ENCODE data around the gene NFE2L1.
"Not testable (repeated sequence)": the region's sequence is repeated elsewhere in the genome, so short reads cannot be mapped to it uniquely, and the experiment has no call there.

Gene NFE2L1

GRCh38 chr17:48028736-48029135 lies 19.4 kb upstream of the NFE2L1 start:
- Mint-ChIP-seq H3K4me1 (ENCODE audit: low read depth) (peaks cover 26% of the 10 kb centered on the region), H3K4me3 (no peak overlapping the region), H3K36me3 (ENCODE audit: low read depth) (no peaks in the 10 kb centered on the region), H3K27me3 (peaks cover 56% of the 10 kb centered on the region), H3K9me3 (no peaks in the 10 kb centered on the region), H3K27ac (no peak overlapping the region)
- DNase-seq = no peak

DNA sequence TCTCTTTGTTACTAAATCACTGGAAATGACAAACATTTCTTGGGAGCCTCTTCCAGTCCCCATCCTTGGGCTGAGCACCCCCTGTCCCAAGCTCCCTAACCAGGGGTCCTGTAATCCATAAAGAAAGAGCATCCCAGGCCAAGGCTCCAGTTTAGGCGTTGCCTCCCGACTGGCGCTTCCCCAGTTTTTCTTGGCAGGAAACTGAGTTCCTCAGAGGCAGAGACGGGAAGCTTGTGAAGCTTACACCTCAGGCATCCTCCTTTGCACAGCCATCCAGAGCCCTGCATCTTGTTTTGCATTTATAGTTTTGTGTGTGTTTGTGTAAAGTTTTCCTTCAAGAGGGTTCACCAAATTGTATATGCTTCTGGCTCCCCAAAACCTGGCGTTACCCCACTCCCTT lies 17.6 kb upstream of the NFE2L1 start:
- no peak for DNase-seq
- no peaks in the 10 kb centered on the region for H3K9me3 Mint-ChIP-seq
- peaks cover 50% of the 10 kb centered on the region for H3K27me3 Mint-ChIP-seq
- H3K36me3 Mint-ChIP-seq (ENCODE audit: low read depth) = no peaks in the 10 kb centered on the region
- no peak overlapping the region for H3K4me3 Mint-ChIP-seq
- no peak overlapping the region for H3K27ac Mint-ChIP-seq
- peaks cover 13% of the 10 kb centered on the region for H3K4me1 Mint-ChIP-seq (ENCODE audit: low read depth)

- Mint-ChIP-seq H3K4me1 (ENCODE audit: low read depth) (peaks cover 3% of the 10 kb centered on the region), H3K9me3 (no peaks in the 10 kb centered on the region), H3K4me3 (no peak overlapping the region), H3K27me3 (peaks cover 47% of the 10 kb centered on the region), H3K36me3 (ENCODE audit: low read depth) (no peaks in the 10 kb centered on the region), H3K27ac (no peak overlapping the region)
- no peak for DNase-seq
These were observed 16.2 kb upstream of the NFE2L1 start for GRCh38 chr17:48031966-48032365.

DNA sequence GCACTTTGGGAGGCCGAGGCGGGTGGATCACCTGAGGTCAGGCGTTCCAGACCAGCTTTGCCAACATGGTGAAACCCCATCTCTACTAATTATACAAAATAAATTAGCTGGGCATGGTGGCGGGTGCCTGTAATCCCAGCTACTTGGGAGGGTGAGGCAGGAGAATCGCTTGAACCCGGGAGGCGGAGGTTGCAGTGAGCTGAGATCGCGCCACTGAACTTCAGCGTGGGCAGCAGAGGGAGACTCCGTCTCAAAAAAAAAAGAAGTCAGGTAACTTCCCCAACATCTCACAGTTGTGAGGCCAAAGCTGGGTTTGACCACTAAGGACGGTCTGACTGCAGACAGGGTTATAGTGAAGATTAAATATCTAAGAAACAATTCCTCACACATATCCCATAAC lies 13.4 kb upstream of the NFE2L1 start:
- Mint-ChIP-seq H3K4me1 (ENCODE audit: low read depth) (peaks cover 11% of the 10 kb centered on the region), H3K27me3 (peaks cover 61% of the 10 kb centered on the region)
- H3K27ac Mint-ChIP-seq; DNase-seq; H3K9me3 Mint-ChIP-seq; H3K4me3 Mint-ChIP-seq; H3K36me3 Mint-ChIP-seq (ENCODE audit: low read depth): not testable (repeated sequence)

DNA sequence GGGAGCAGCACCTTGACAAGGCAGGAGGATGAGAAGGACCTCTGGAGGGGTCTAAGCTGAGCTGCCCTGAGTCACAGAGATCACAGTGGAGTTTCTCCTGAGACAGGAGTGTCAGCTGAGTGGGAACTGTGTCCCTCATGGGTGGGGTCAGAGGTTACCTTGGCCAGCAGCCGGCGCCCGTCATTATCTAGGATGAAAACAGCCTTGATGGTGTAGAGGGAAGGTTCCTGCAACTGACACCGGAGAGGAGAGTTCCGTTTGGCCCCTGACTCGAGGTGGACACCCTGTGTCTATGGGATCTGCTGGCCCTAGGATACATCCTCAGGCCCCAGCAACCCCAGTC lies 11.5 kb upstream of the NFE2L1 start:
- Mint-ChIP-seq H3K4me1 (ENCODE audit: low read depth) (peaks cover 11% of the 10 kb centered on the region), H3K27ac (no peak overlapping the region), H3K36me3 (ENCODE audit: low read depth) (no peaks in the 10 kb centered on the region), H3K9me3 (no peaks in the 10 kb centered on the region), H3K4me3 (peak overlapping the region; percentile 80), H3K27me3 (peaks cover 53% of the 10 kb centered on the region)
- DNase-seq = no peak

DNA sequence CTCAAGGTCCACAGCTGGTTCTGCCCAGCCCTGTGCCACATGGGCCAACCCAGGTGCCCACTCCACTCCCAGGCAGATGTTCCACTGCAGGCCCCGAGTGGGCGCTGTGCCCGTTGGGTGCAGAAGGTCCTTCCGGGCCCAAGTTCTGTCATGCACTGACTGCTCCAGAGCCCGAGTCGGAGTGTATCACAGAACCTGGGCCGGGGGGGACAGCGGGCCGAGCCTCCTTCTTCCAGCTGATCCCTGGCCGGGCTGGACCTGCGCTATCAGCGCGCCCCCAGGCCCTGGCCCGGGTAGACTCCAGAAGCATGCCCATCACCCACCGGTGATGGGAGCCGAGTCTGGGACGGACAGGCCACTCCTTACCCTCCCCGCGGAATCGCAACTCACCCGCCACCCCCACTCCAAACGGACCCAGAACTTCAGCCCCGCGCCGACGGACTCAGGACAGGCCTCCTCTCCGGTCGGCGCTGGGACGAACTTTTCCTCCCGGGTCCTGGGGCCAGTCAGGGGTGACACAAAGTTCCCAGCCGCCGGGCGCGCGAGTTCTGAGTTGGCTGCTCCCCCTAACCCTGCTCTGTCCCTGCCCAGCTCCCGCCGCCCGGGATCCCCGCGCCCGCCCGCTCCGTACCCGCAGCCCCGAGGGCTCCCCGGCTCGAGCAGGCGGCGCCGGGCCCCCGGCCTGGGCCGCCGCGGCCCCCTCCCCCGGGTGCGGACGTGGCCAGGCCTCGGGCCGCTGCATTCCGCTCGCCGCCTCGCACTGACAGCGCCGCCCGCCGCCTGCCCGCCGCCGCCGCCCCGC lies 10.9 kb upstream of the NFE2L1 start, which contains the start of gene COPZ2:
Gene COPZ2, minus strand, starts transcription at position 762 of the 802 bp plus-strand sequence. Its CDS starts 20 bp downstream, at position 742.
- peaks cover 50% of the 10 kb centered on the region for H3K27me3 Mint-ChIP-seq

GRCh38 chr17:48037838-48038323 lies 10.3 kb upstream of the NFE2L1 start:
- no peaks in the 10 kb centered on the region for H3K9me3 Mint-ChIP-seq

More for the DNA sequence above, 10.9 kb upstream of the NFE2L1 start, which contains the start of gene COPZ2:
- Mint-ChIP-seq H3K4me3 (peak within 1 kb of the TSS; percentile 80), H3K27ac (peak within 1 kb of the TSS; percentile 74), H3K36me3 (ENCODE audit: low read depth) (no peaks in the 10 kb centered on the region), H3K4me1 (ENCODE audit: low read depth) (peaks cover 11% of the 10 kb centered on the region), H3K9me3 (no peaks in the 10 kb centered on the region)
- peak; percentile 75 for DNase-seq

DNA sequence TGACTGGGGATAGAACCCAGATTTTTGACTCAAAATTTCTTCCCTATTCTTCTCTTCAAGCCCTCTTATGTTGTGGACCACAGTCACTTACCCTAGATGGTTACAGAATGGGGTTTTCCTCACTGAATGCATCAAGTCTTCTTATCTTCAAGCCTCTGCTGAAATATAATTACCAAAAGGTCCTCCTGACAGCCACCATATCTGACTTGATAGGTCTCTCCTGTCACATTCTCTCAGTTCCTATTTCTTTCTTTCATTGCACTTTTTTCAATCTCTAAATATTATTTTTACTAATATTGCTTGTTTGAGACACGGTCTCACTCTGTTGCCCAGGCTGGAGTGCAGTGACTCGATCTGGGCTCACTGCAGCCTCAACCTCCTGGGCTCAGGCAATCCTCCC lies 9.5 kb upstream of the NFE2L1 start:
- Mint-ChIP-seq H3K27me3 (peaks cover 35% of the 10 kb centered on the region), H3K4me3 (no peak overlapping the region), H3K9me3 (no peaks in the 10 kb centered on the region), H3K36me3 (ENCODE audit: low read depth) (no peaks in the 10 kb centered on the region), H3K27ac (no peak overlapping the region), H3K4me1 (ENCODE audit: low read depth) (peaks cover 16% of the 10 kb centered on the region)
- no peak for DNase-seq

More at GRCh38 chr17:48037838-48038323, 10.3 kb upstream of the NFE2L1 start:
- H3K4me1 Mint-ChIP-seq (ENCODE audit: low read depth) = peaks cover 11% of the 10 kb centered on the region
- peak overlapping the region; percentile 74 for H3K27ac Mint-ChIP-seq
- no peak for DNase-seq
- peak overlapping the region; percentile 73 for H3K4me3 Mint-ChIP-seq
- no peaks in the 10 kb centered on the region for H3K36me3 Mint-ChIP-seq (ENCODE audit: low read depth)
- peaks cover 43% of the 10 kb centered on the region for H3K27me3 Mint-ChIP-seq

GRCh38 chr17:48043176-48043575 lies 5.0 kb upstream of the NFE2L1 start:
- Mint-ChIP-seq H3K27ac (no peak overlapping the region), H3K4me3 (no peak overlapping the region), H3K27me3 (peaks cover 12% of the 10 kb centered on the region), H3K4me1 (ENCODE audit: low read depth) (peaks cover 23% of the 10 kb centered on the region), H3K36me3 (ENCODE audit: low read depth) (peaks cover 20% of the 10 kb centered on the region), H3K9me3 (no peaks in the 10 kb centered on the region)
- DNase-seq = no peak

DNA sequence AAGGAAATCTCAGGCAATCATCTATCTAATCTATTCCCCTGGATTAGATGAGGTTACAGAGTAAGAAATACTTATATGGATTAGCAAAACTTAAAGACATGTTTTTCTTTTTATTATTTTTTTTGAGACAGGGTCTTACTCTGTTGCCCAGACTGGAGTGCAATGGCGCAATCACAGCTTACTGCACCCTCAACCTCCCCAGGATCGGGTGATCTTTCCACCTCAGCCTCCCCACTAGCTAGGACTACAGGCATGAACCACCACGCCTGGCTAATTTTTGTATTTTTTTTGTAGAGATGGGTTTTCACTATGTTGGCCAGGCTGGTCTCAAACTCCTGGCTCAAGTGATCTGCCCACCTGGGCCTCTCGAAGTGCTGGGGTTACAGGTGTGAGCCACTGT lies 3.3 kb upstream of the NFE2L1 start:
- Mint-ChIP-seq H3K36me3 (ENCODE audit: low read depth) (peaks cover 36% of the 10 kb centered on the region), H3K4me1 (ENCODE audit: low read depth) (peaks cover 26% of the 10 kb centered on the region), H3K27ac (no peak overlapping the region), H3K9me3 (no peaks in the 10 kb centered on the region), H3K27me3 (no peaks in the 10 kb centered on the region), H3K4me3 (no peak overlapping the region)
- DNase-seq = no peak

- peaks cover 42% of the 10 kb centered on the region for H3K36me3 Mint-ChIP-seq (ENCODE audit: low read depth)
- DNase-seq = no peak
- peaks cover 31% of the 10 kb centered on the region for H3K4me1 Mint-ChIP-seq (ENCODE audit: low read depth)
- no peaks in the 10 kb centered on the region for H3K27me3 Mint-ChIP-seq
- H3K4me3 Mint-ChIP-seq = peak overlapping the region; percentile 93
- no peaks in the 10 kb centered on the region for H3K9me3 Mint-ChIP-seq
- peak overlapping the region; percentile 56 for H3K27ac Mint-ChIP-seq
These were observed 2.7 kb upstream of the NFE2L1 start for GRCh38 chr17:48045316-48046001.

DNA sequence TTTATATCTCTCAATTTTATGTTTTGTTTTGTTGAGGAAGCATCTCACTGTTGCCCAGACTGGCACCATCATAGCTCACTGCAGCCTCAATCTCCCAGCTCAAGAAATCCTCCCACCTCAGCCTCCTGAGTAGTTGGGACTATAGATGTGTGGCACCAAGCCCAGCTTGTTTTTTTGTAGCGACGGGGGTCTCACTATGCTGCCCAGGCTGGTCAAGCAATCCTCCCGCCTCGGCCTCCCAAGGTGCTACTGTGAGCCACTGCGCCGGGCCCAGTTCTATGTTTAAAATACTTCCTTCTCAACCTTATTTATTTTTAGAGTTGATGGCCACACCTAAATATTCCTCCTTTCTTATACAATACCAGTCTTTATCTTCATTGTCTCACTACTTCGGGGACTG lies 1.9 kb upstream of the NFE2L1 start:
- no peak for DNase-seq
- Mint-ChIP-seq H3K27me3 (no peaks in the 10 kb centered on the region), H3K4me3 (peak overlapping the region; percentile 93), H3K36me3 (ENCODE audit: low read depth) (peaks cover 50% of the 10 kb centered on the region), H3K4me1 (ENCODE audit: low read depth) (peaks cover 40% of the 10 kb centered on the region), H3K9me3 (no peaks in the 10 kb centered on the region), H3K27ac (peak overlapping the region; percentile 98)

DNA sequence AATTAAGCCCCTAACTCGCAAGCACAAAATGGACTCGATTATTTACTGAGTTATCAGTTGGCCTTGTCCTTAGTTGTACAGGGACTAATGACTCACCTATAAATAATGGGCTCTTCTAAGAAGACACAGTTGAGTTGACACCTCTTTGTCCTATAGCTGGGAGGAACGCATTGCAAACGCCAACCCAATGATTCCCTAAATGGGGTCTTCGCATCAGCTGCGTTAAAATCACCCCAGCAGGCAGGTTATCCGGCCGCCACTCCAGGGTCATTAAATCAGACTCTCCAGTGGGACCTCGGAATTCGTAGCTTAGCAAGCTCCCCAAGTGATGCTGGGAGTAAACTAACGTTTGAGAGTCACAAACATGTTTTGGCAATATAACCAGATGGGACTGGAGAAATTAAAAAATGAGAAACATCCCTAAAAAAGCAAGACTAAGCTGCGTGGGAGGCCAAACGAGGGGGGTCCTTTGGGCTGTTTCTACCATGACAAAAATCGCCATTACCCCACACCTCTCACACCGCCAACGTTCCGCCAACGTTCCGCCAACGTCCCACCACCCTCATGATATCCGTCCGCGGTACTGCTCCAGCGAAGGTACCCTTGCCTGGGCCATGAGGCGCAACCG lies 932 bp upstream of the NFE2L1 start:
- H3K4me3 Mint-ChIP-seq = peak overlapping the region; percentile 93
- no peaks in the 10 kb centered on the region for H3K9me3 Mint-ChIP-seq
- H3K27me3 Mint-ChIP-seq = no peaks in the 10 kb centered on the region
- H3K4me1 Mint-ChIP-seq (ENCODE audit: low read depth) = peaks cover 49% of the 10 kb centered on the region
- DNase-seq = no peak
- peak overlapping the region; percentile 98 for H3K27ac Mint-ChIP-seq
- peaks cover 60% of the 10 kb centered on the region for H3K36me3 Mint-ChIP-seq (ENCODE audit: low read depth)

DNA sequence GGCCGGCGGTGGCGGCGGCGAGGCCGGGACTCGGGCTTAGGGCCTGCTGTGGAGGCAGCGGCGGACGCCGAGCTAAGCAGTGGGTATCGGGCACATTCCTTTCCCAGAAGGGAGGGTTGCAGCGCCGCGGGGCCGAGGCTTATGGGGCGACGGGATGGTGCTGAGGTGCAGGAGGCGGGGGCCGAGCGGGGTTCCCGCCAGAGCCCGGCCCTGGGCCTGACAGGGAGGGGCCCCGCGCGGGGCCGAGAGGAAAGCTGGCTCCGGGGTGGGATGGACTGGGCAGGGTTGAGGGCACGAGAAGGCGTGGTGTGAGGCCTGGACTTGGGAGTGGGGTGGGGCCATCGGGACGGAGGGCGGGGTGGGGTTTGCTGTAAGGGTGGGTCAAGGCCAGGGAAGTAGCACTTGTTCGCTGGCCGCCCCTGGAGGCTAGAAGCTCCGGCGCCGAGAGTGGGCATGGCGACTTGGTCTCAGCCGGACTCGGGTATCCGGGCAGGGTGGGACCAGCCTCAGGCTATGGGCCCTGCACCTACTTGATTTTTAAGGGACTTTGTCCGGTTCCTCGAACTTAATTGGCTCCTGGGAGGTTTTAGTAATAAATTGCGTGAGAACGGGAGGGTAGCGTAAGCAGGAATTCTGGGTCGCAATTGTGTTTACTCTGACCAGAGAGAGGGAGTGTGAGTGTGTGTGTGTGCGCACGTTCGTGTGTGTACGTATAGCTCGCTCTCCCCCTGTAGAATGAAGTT lies 396 bp downstream of the NFE2L1 start:
- Mint-ChIP-seq H3K9me3 (no peaks in the 10 kb centered on the region), H3K27me3 (no peaks in the 10 kb centered on the region), H3K4me1 (ENCODE audit: low read depth) (peaks cover 59% of the 10 kb centered on the region), H3K36me3 (ENCODE audit: low read depth) (peaks cover 73% of the 10 kb centered on the region), H3K27ac (peak overlapping the region; percentile 98), H3K4me3 (peak overlapping the region; percentile 93)
- no peak for DNase-seq

Measured in activated T-cell treated with anti-CD3 and anti-CD28 coated beads, Interleukin-2, amount 50 U/mL, for 24 hours (primary cell).